H1 (cell line): ENCODE results near the gene SLC25A38. TPM values are rescaled to one million over a fixed set of nuclear protein-coding genes. Genes with fewer than 3 reads are reported as not detected.

Experiments
- CTCF ChIA-PET: fragments of 300-600 bp; sonication (Branson Sonifier 250); formaldehyde crosslinking; loops from one replicate; lab custom pipeline; 2021; ENCODE audit not compliant: partially characterized antibody; lab: Charles Lee
- POLR2A ChIA-PET: fragments of 300-600 bp; sonication (Branson Sonifier 250); formaldehyde crosslinking; loops from one replicate; lab custom pipeline; 2021; ENCODE audit warnings: inconsistent platforms; ENCODE audit not compliant: partially characterized antibody; lab: Charles Lee
- DNase-seq, 2 experiments: peaks; one replicate each; pipeline versions ENCODE4 v3.0.0 to v3.0.0-alpha.2; 2010 to 2022; ENCODE audit warnings: low spot score in 2 of 2, low read depth in 1 of 2, mixed read lengths in 1 of 2
- FAIRE-seq: peaks from 2 replicates; lab custom pipeline; 2011; peaks lifted over from hg19 to GRCh38; lab: Jason Lieb, UNC
- H2AFZ ChIP-seq: 2 replicates; pipeline ENCODE4 v1.8.1; 2012; ENCODE audit warnings: low read length, inconsistent platforms
- H2AK5ac ChIP-seq: 2 replicates; pipeline ENCODE4 v1.6.1; 2013; ENCODE audit warnings: low read depth, low read length
- H2BK120ac ChIP-seq: replicated peaks from 2 replicates; pipeline ENCODE3; 2013; ENCODE audit warnings: low read depth, low read length, inconsistent platforms
- H2BK12ac ChIP-seq: 2 replicates; pipeline ENCODE4 v1.6.1; 2013; ENCODE audit warnings: low read depth, low read length
- H2BK15ac ChIP-seq: 2 replicates; pipeline ENCODE4 v1.6.1; 2013; ENCODE audit warnings: low read length
- H2BK20ac ChIP-seq: 2 replicates; pipeline ENCODE4 v1.6.1; 2013; ENCODE audit warnings: low read length
- H2BK5ac ChIP-seq: 2 replicates; pipeline ENCODE4 v1.6.1; 2013; ENCODE audit warnings: low read depth, low read length
- H3K14ac ChIP-seq: 2 replicates; pipeline ENCODE4 v1.6.1; 2013; ENCODE audit warnings: inconsistent platforms; ENCODE audit not compliant: insufficient read length
- H3K18ac ChIP-seq: 2 replicates; pipeline ENCODE4 v1.6.1; 2013; ENCODE audit warnings: low read length; ENCODE audit errors: extremely low read depth
- H3K23ac ChIP-seq: 2 replicates; pipeline ENCODE4 v1.6.1; 2013; ENCODE audit warnings: inconsistent platforms; ENCODE audit not compliant: insufficient read length
- H3K23me2 ChIP-seq: 2 replicates; pipeline ENCODE4 v1.6.1; 2013; ENCODE audit warnings: low read depth, low read length
- H3K27ac ChIP-seq: 2 replicates; pipeline ENCODE4 v1.6.1; 2011; ENCODE audit warnings: low read depth, low read length, inconsistent platforms
- H3K27me3 ChIP-seq, 4 experiments: replicated peaks in 1 of 4; 1 replicate in 1 of 4; 2 replicates in 3 of 4; pipeline versions ENCODE4 v1.6.1 to v1.8.1; 2011 to 2013; ENCODE audit warnings: low read length in 3 of 4, mild to moderate bottlenecking in 3 of 4, inconsistent platforms in 2 of 4, mixed read lengths in 2 of 4, moderate library complexity in 1 of 4; ENCODE audit not compliant: control insufficient read depth in 3 of 4, insufficient read depth in 3 of 4; ENCODE audit errors: extremely low read depth in 1 of 4
- H3K36me3 ChIP-seq, 4 experiments: 2 replicates each; pipeline versions ENCODE4 v1.6.1 to v1.8.1; 2011 to 2013; ENCODE audit warnings: mild to moderate bottlenecking in 4 of 4, low read length in 3 of 4, moderate library complexity in 2 of 4, control low read depth in 1 of 4, inconsistent platforms in 1 of 4; ENCODE audit not compliant: insufficient read depth in 4 of 4, control insufficient read depth in 2 of 4
- H3K4ac ChIP-seq: replicated peaks from 2 replicates; pipeline ENCODE3; 2013; ENCODE audit warnings: low read length, low read depth, mixed read lengths, inconsistent platforms; ENCODE audit not compliant: insufficient read length
- H3K4me1 ChIP-seq, 4 experiments: replicated peaks in 1 of 4; 1 replicate in 1 of 4; 2 replicates in 3 of 4; pipeline versions ENCODE4 v1.6.1 to v1.8.1; 2011 to 2013; ENCODE audit warnings: low read length in 3 of 4, inconsistent platforms in 2 of 4, mixed read lengths in 1 of 4; ENCODE audit not compliant: insufficient read depth in 4 of 4, control insufficient read depth in 3 of 4
- H3K4me2 ChIP-seq, 2 experiments: 2 replicates each; pipeline versions ENCODE4 v1.6.1 to v1.8.1; 2011 to 2013; ENCODE audit warnings: low read depth in 2 of 2, low read length in 2 of 2, control low read depth in 1 of 2, inconsistent platforms in 1 of 2, mild to moderate bottlenecking in 1 of 2; ENCODE audit not compliant: insufficient read depth in 1 of 2
- H3K4me3 ChIP-seq, 4 experiments: fragments of 200-600, 300-600 bp in 1 of 4; sonication (generic), shearing (Covaris generic), sonication (Bioruptor Twin) in 1 of 4; 2 replicates each; pipeline versions ENCODE4 v1.5.1 to v1.8.1; 2011 to 2016; ENCODE audit warnings: low read length in 4 of 4, low read depth in 3 of 4, control low read depth in 2 of 4, inconsistent platforms in 2 of 4, mild to moderate bottlenecking in 2 of 4, mixed read lengths in 1 of 4, moderate library complexity in 1 of 4; ENCODE audit not compliant: insufficient read depth in 2 of 4; ENCODE audit errors: extremely low read depth in 1 of 4
- H3K56ac ChIP-seq: replicated peaks from 2 replicates; pipeline ENCODE3; 2013; ENCODE audit warnings: low read depth, mild to moderate bottlenecking, mixed read lengths, low read length, inconsistent platforms; ENCODE audit not compliant: insufficient read length
- H3K79me1 ChIP-seq: 2 replicates; pipeline ENCODE4 v1.6.1; 2013; ENCODE audit warnings: low read depth, low read length, control low read depth
- H3K79me2 ChIP-seq, 2 experiments: 2 replicates each; pipeline versions ENCODE4 v1.6.1 to v1.8.1; 2012 to 2013; ENCODE audit warnings: low read length in 2 of 2, mild to moderate bottlenecking in 2 of 2, inconsistent platforms in 1 of 2; ENCODE audit not compliant: insufficient read depth in 2 of 2, control insufficient read depth in 1 of 2
- H3K9ac ChIP-seq, 4 experiments: replicated peaks in 1 of 4; 1 replicate in 1 of 4; 2 replicates in 3 of 4; pipeline versions ENCODE4 v1.6.1 to v1.8.1; 2011 to 2013; ENCODE audit warnings: low read depth in 3 of 4, low read length in 3 of 4, control low read depth in 2 of 4, mild to moderate bottlenecking in 2 of 4, moderate library complexity in 2 of 4, inconsistent platforms in 1 of 4; ENCODE audit errors: extremely low read depth in 1 of 4
- H3K9me3 ChIP-seq, 2 experiments: 2 replicates each; pipeline versions ENCODE4 v1.6.1 to v1.8.1; 2012 to 2013; ENCODE audit warnings: mild to moderate bottlenecking in 2 of 2, moderate library complexity in 2 of 2, control low read depth in 1 of 2, inconsistent platforms in 1 of 2, low read depth in 1 of 2, low read length in 1 of 2, mixed read lengths in 1 of 2; ENCODE audit not compliant: insufficient read depth in 2 of 2
- H4K20me1 ChIP-seq, 2 experiments: replicated peaks in 1 of 2; 2 replicates each; pipeline versions ENCODE3 to v1.8.1; 2011 to 2013; ENCODE audit warnings: inconsistent platforms in 2 of 2, low read length in 2 of 2, mild to moderate bottlenecking in 1 of 2; ENCODE audit not compliant: insufficient read depth in 2 of 2, control insufficient read depth in 1 of 2
- H4K5ac ChIP-seq: 2 replicates; pipeline ENCODE4 v1.6.1; 2013; ENCODE audit warnings: low read length, low read depth, mixed read lengths, inconsistent platforms; ENCODE audit not compliant: insufficient read length
- H4K8ac ChIP-seq: 2 replicates; pipeline ENCODE4 v1.8.0; 2013; ENCODE audit warnings: mild to moderate bottlenecking, moderate library complexity, low read length, inconsistent platforms; ENCODE audit not compliant: insufficient read depth; ENCODE audit errors: extremely low read depth
- H4K91ac ChIP-seq: replicated peaks from 2 replicates; pipeline ENCODE3; 2013; ENCODE audit warnings: low read length, mixed read lengths, inconsistent platforms; ENCODE audit not compliant: insufficient read length
- EZH2 ChIP-seq: fragments of 200-600 bp; sonication (generic); IDR thresholded peaks from 2 replicates; pipeline ENCODE4 v1.7.1; 2012; ENCODE audit warnings: low read depth, mild to moderate bottlenecking, moderate library complexity, low read length, inconsistent platforms; ENCODE audit not compliant: severe bottlenecking
- RFX5 ChIP-seq: IDR thresholded peaks from 2 replicates; pipeline ENCODE4 v1.6.1; 2011; ENCODE audit warnings: low read depth, low read length, improper control_type of control experiment, borderline replicate concordance
- WGBS, 2 experiments: shearing (Covaris generic) in 1 of 2; methylation state at CpG; one replicate each; pipeline versions ENCODE4 v1.1.6 to v1.1.7; 2013 to 2015; ENCODE audit warnings: low lambda C conversion rate in 2 of 2, mixed read lengths in 2 of 2, inconsistent platforms in 1 of 2, low coverage in 1 of 2, missing lambda C conversion rate in 1 of 2; ENCODE audit not compliant: insufficient replicate concordance in 2 of 2, insufficient coverage in 1 of 2, insufficient read length in 1 of 2; ENCODE audit errors: extremely low coverage in 1 of 2, missing lambda C conversion rate in 1 of 2; 5-methylcytosine and 5-hydroxymethylcytosine counted together
- polyA plus RNA-seq, 7 experiments: library from polyadenylated mRNA; depleted of rRNA in 3 of 7; stranded (reverse) in 5 of 7; unstranded in 2 of 7; fragments of >200 nt in 5 of 7; fragments of 200-250 nt in 2 of 7; gene quantifications; 1 replicate in 5 of 7; 2 replicates in 1 of 7; 4 replicates in 1 of 7; pipeline versions ENCODE4 v1.2.1 to v1.2.3, GENCODE V29; 2011 to 2013; ENCODE audit warnings: missing spikeins in 2 of 7, mixed read lengths in 2 of 7
- total RNA-seq: library from RNA; stranded (reverse); fragmentation: NEBNext Ultra II Directional; extraction: Animal tissue kit (Norgen Biotek cat#: 25700); gene quantifications from 2 replicates; pipeline ENCODE4 v1.2.1, GENCODE V29; 2021

SLC25A38 gene
- total and polyA plus RNA-seq, 2 of the 8 experiments (the other 6 are each of a cell fraction or from before 2014, with no cell fraction given): 41.2 to 45.8 TPM

GRCh38 chr3:39388153-39388552 lies 5.0 kb downstream of the SLC25A38 start:
- Histone ChIP-seq H2BK20ac (no peak overlapping the region), H2BK12ac (no peak overlapping the region), H2BK5ac (no peak overlapping the region), H3K23me2 (no peaks in the 10 kb centered on the region; the same call in 1 of the 2 replicates), H3K36me3 (peaks cover 13 to 42% (median 30%) of the 10 kb centered on the region in 4 experiments), H4K5ac (no peak overlapping the region), H3K14ac (no peak overlapping the region), H2BK120ac (no peak overlapping the region), H2AFZ (no peak overlapping the region), H3K56ac (no peak overlapping the region), H3K4ac (no peak overlapping the region), H3K23ac (no peak overlapping the region), H3K4me1 (peaks cover 3 to 6% (median 5%) of the 10 kb centered on the region in 4 experiments; a peak in 6 of 7 replicates), H3K9ac (no peak overlapping the region), H2AK5ac (no peak overlapping the region), H3K79me2 (peaks cover 30 to 74% of the 10 kb centered on the region in 2 experiments), H4K20me1 (peaks cover 7 to 24% of the 10 kb centered on the region in 2 experiments), H3K4me2 (no peak overlapping the region), H3K9me3 (no peaks in the 10 kb centered on the region), H3K4me3 (no peak overlapping the region), H4K91ac (no peak overlapping the region), H3K79me1 (peaks cover 22% of the 10 kb centered on the region), H4K8ac (no peak overlapping the region), H3K27ac (no peak overlapping the region), H3K18ac (no peak overlapping the region), H3K27me3 (no peaks in the 10 kb centered on the region), H2BK15ac (no peak overlapping the region)
- DNase-seq: no peak
- TF ChIP-seq EZH2: no peak
- no peak for TF ChIP-seq RFX5
- no peak for FAIRE-seq
- ChIA-PET CTCF (interaction anchor here (1.3 kb wide), 1 partner anchor 10 kb away, joined by 3 read pairs; no protein-coding TSS in a partner anchor), POLR2A (interaction anchor here (1.5 to 33.7 kb wide), 3 partner anchors 10 to 22 kb away, joined by 4 to 771 read pairs (median 19); partner anchors contain the start of gene RPSA)
- 92% methylated on average over 2 of the region's 2 CpGs; no CpG with 5 or more reads in 1 of the 2 experiments for WGBS, 2 experiments
